Panc1 (cell line): ENCODE measurements around the gene SZT2. TPM values are rescaled to one million over a fixed set of nuclear protein-coding genes. Genes with fewer than 3 reads are reported as not detected.
A peak's percentile ranks its signal among the peaks of the same experiment; 100 is the strongest.

Source experiments
- ATAC-seq: fragments of 200-7000 bp; cut with Tn5 transposase; 2 replicates; pipeline ENCODE4 v1.9.1; 2020; ENCODE audit warnings: mild to moderate bottlenecking, moderate library complexity
- BruUV-seq: library from RNA; stranded (reverse); fragments of 400-500 nt; replicated peaks from 2 replicates; lab custom pipeline; 2021; lab: Mats Ljungman, UMichigan
- CTCF ChIA-PET: fragments of 300-600 bp; sonication (Branson Sonifier 250); formaldehyde crosslinking; loops from one replicate; lab custom pipeline; 2022; ENCODE audit warnings: antibody characterized with exemption; lab: Charles Lee
- POLR2A ChIA-PET: fragments of 300-600 bp; sonication (Branson Sonifier 250); formaldehyde crosslinking; loops from one replicate; lab custom pipeline; 2022; ENCODE audit warnings: antibody characterized with exemption; lab: Charles Lee
- DNase-seq: peaks from one replicate; pipeline ENCODE4 v3.0.0-alpha.2; 2010; ENCODE audit warnings: low read depth, low spot score
- H3K27ac ChIP-seq: 2 replicates; pipeline ENCODE4 v1.5.1; 2011; ENCODE audit warnings: mild to moderate bottlenecking, low read length, inconsistent platforms
- H3K27me3 ChIP-seq: fragments of 200-500 bp; sonication (Bioruptor generic); 2 replicates; pipeline ENCODE4 v1.6.0; 2014; ENCODE audit warnings: low read length, inconsistent platforms; ENCODE audit not compliant: control insufficient read depth, insufficient read depth
- H3K36me3 ChIP-seq: fragments of 200-500 bp; sonication (Bioruptor generic); 2 replicates; pipeline ENCODE4 v1.5.1; 2014; ENCODE audit warnings: inconsistent platforms, mild to moderate bottlenecking, low read length, moderate library complexity; ENCODE audit not compliant: control insufficient read depth, insufficient read depth
- H3K4me1 ChIP-seq: 2 replicates; pipeline ENCODE4 v1.5.1; 2011; ENCODE audit warnings: inconsistent platforms, mild to moderate bottlenecking, low read length, moderate library complexity; ENCODE audit not compliant: control insufficient read depth, insufficient read depth
- H3K4me3 ChIP-seq, 2 experiments: 2 replicates each; pipeline ENCODE4 v1.5.1; 2011 to 2012; ENCODE audit warnings: low read depth in 2 of 2, low read length in 2 of 2, mild to moderate bottlenecking in 2 of 2, inconsistent platforms in 1 of 2, moderate library complexity in 1 of 2
- H3K9me3 ChIP-seq: fragments of 200-500 bp; sonication (Bioruptor generic); 2 replicates; pipeline ENCODE4 v1.5.1; 2014; ENCODE audit warnings: low read depth, mild to moderate bottlenecking, inconsistent platforms, low read length, moderate library complexity; ENCODE audit not compliant: control insufficient read depth, insufficient read depth
- POLR2AphosphoS5 ChIP-seq: IDR thresholded peaks from 2 replicates; pipeline ENCODE4 v1.6.1; 2012; ENCODE audit warnings: mild to moderate bottlenecking, low read depth, low read length, moderate library complexity
- REST ChIP-seq, 2 experiments: IDR thresholded peaks; 2 replicates each; pipeline ENCODE4 v1.6.1; 2011 to 2012; ENCODE audit warnings: low read depth in 2 of 2, control low read depth in 1 of 2, low read length in 1 of 2, mild to moderate bottlenecking in 1 of 2, moderate library complexity in 1 of 2; ENCODE audit not compliant: insufficient read depth in 1 of 2
- SIN3A ChIP-seq: IDR thresholded peaks from 2 replicates; pipeline ENCODE4 v1.6.1; 2012; ENCODE audit warnings: low read depth, mild to moderate bottlenecking, low read length, moderate library complexity, borderline replicate concordance; ENCODE audit not compliant: insufficient read depth
- TCF7L2 ChIP-seq: IDR thresholded peaks from 2 replicates; pipeline ENCODE4 v1.6.1; 2011; ENCODE audit warnings: mild to moderate bottlenecking, low read depth, low read length, inconsistent platforms
- in situ Hi-C: cut with HindIII; loops from 2 replicates; pipeline ENCODE4 v1.10.0; 2016; ENCODE audit warnings: low sequenced_read_pairs, low pct_unique_long_range_greater_than_20kb
- intact Hi-C: fragments of 100-400 bp; cut with micrococcal nuclease; formaldehyde crosslinking; loops from one replicate; pipeline ENCODE4 v1.10.0; 2022; ENCODE audit not compliant: unreplicated experiment
- total RNA-seq: library from RNA; stranded (reverse); gene quantifications from one replicate; pipeline ENCODE4 v1.2.1, GENCODE V29; 2021; ENCODE audit not compliant: unreplicated experiment
- TF ChIP-seq, protein P1 (sequence below): fragments of 450-650 bp; IDR thresholded peaks from 2 replicates; pipeline ENCODE4 v1.5.1; 2017; ENCODE audit warnings: mild to moderate bottlenecking

Gene SZT2
- total RNA-seq, 1 experiment from 2014 or later: 40.2 TPM

GRCh38 chr1:43359696-43360095 is 30.0 kb upstream of the SZT2 start:
- ChIA-PET CTCF (no interaction called here), POLR2A (no interaction called here)
- H3K27me3 ChIP-seq: no peaks in the 10 kb centered on the region
- peaks cover 12% of the 10 kb centered on the region for H3K36me3 ChIP-seq
- ATAC-seq (no peak), DNase-seq (no peak)
- H3K4me1 ChIP-seq: peaks cover 28% of the 10 kb centered on the region
- TF ChIP-seq SIN3A (no peak), TCF7L2 (no peak), REST (IDR thresholded peaks at IDR 0.05; ENCODE audit: insufficient read depth in 1 of 2, low read depth in 2 of 2, low read length in 1 of 2) (no peak), POLR2AphosphoS5 (no peak)
- TF ChIP-seq, protein P1, sequence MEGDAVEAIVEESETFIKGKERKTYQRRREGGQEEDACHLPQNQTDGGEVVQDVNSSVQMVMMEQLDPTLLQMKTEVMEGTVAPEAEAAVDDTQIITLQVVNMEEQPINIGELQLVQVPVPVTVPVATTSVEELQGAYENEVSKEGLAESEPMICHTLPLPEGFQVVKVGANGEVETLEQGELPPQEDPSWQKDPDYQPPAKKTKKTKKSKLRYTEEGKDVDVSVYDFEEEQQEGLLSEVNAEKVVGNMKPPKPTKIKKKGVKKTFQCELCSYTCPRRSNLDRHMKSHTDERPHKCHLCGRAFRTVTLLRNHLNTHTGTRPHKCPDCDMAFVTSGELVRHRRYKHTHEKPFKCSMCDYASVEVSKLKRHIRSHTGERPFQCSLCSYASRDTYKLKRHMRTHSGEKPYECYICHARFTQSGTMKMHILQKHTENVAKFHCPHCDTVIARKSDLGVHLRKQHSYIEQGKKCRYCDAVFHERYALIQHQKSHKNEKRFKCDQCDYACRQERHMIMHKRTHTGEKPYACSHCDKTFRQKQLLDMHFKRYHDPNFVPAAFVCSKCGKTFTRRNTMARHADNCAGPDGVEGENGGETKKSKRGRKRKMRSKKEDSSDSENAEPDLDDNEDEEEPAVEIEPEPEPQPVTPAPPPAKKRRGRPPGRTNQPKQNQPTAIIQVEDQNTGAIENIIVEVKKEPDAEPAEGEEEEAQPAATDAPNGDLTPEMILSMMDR: no peak
- in situ Hi-C loops (no loop called here), intact Hi-C loops (loop anchor here (5.0 kb wide), 1 partner anchor 122 kb away; no protein-coding TSS in a partner anchor)
- no peaks in the 10 kb centered on the region for H3K9me3 ChIP-seq
- H3K27ac ChIP-seq: peak overlapping the region; percentile 93
- peak overlapping the region; percentile 90 to 95 for H3K4me3 ChIP-seq
- no TSS peak for BruUV-seq

DNA sequence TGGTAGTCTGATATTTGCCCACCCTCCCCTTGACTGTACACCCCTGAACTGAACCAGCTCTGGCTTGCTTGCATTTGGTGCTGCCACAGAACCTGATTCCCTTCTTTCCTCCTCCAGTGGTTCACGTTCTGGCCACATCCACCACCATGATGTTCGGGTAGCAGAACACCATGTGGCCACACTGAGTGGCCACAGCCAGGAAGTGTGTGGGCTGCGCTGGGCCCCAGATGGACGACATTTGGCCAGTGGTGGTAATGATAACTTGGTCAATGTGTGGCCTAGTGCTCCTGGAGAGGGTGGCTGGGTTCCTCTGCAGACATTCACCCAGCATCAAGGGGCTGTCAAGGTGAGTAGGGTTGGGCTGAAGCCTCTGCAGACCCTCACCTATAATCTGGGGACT is 29.1 kb upstream of the SZT2 start:
- intact Hi-C loops: no loop called here
- ChIA-PET POLR2A (no interaction called here), CTCF (no interaction called here)
- Histone ChIP-seq H3K4me3 (peak overlapping the region; percentile 90 to 95), H3K27me3 (no peaks in the 10 kb centered on the region), H3K9me3 (no peaks in the 10 kb centered on the region), H3K27ac (peak overlapping the region; percentile 93), H3K4me1 (peaks cover 28% of the 10 kb centered on the region), H3K36me3 (peaks cover 12% of the 10 kb centered on the region)
- ATAC-seq (no peak), DNase-seq (no peak)
- TF ChIP-seq POLR2AphosphoS5: no peak
- no peak for TF ChIP-seq TCF7L2
- 0 out of 2 replicates have a peak, but pooled peaks have one; percentile 25 for TF ChIP-seq SIN3A
- in situ Hi-C loops: no loop called here
- no TSS peak for BruUV-seq

GRCh38 chr1:43363283-43363934 is 26.3 kb upstream of the SZT2 start:
- peaks cover 12% of the 10 kb centered on the region for H3K36me3 ChIP-seq
- CTCF ChIA-PET: interaction anchor here (0.7 kb wide), 1 partner anchor 103 kb away, joined by 5 read pairs; no protein-coding TSS in a partner anchor
- intact Hi-C loops: no loop called here
- H3K27me3 ChIP-seq: no peaks in the 10 kb centered on the region
- H3K9me3 ChIP-seq: no peaks in the 10 kb centered on the region
- H3K4me3 ChIP-seq: no peak overlapping the region
- BruUV-seq: no TSS peak
- TF ChIP-seq TCF7L2 (no peak), REST (IDR thresholded peaks at IDR 0.05; ENCODE audit: insufficient read depth in 1 of 2, low read depth in 2 of 2, low read length in 1 of 2) (no peak), POLR2AphosphoS5 (no peak), SIN3A (no peak)
- TF ChIP-seq, protein P1: no peak
- POLR2A ChIA-PET: interaction anchor here (0.6 kb wide), 1 partner anchor 705 kb away, joined by 5 read pairs; no protein-coding TSS in a partner anchor
- DNase-seq: no peak
- peak overlapping the region; percentile 15; the same call in 1 of the 2 replicates for H3K27ac ChIP-seq
- no peak for ATAC-seq
- in situ Hi-C loops: no loop called here
- peaks cover 35% of the 10 kb centered on the region for H3K4me1 ChIP-seq
